GM21381 (cell line): ENCODE measurements around the gene KCNQ2.
"Not testable (repeated sequence)": the region's sequence is repeated elsewhere in the genome, so short reads cannot be mapped to it uniquely, and the experiment has no call there.

ENCODE experiments used
- ATAC-seq: cut with Tn5 transposase; IDR thresholded peaks from one replicate; pipeline ENCODE4 v1.9.1; 2021; ENCODE audit warnings: mild to moderate bottlenecking, moderate library complexity; ENCODE audit not compliant: unreplicated experiment

The KCNQ2 gene

DNA sequence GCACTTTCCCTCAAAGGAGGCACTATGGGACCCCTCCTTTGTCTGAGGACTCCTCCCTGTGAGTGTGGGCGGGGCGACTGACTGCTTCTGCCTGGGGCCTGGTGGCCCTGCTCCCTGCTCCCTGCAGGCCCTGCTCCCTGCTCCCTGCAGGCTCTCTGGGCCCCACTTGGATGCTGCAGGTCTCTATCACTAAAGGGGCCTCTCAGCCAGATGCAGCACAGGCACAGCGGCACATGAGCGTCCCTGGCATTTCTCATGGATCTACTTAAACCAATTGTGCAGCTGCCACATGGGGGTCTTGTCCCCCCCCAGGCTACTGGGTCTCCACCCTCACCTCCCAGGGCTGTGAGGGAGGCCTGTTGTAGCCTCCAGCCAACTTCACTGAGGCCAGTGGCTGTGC, 18.6 kb upstream of the KCNQ2 start:
- no peak for ATAC-seq

GRCh38 chr20:63490416-63490815, 18.0 kb upstream of the KCNQ2 start:
- no peak for ATAC-seq

- no peak for ATAC-seq
These were observed 16.1 kb upstream of the KCNQ2 start for GRCh38 chr20:63488315-63489251.

- no peak for ATAC-seq
These were observed 15.4 kb upstream of the KCNQ2 start for GRCh38 chr20:63487781-63488241.

GRCh38 chr20:63487116-63487764, 14.8 kb upstream of the KCNQ2 start:
- no peak for ATAC-seq

- no peak for ATAC-seq
These were observed 13.9 kb upstream of the KCNQ2 start for GRCh38 chr20:63486300-63486855.

DNA sequence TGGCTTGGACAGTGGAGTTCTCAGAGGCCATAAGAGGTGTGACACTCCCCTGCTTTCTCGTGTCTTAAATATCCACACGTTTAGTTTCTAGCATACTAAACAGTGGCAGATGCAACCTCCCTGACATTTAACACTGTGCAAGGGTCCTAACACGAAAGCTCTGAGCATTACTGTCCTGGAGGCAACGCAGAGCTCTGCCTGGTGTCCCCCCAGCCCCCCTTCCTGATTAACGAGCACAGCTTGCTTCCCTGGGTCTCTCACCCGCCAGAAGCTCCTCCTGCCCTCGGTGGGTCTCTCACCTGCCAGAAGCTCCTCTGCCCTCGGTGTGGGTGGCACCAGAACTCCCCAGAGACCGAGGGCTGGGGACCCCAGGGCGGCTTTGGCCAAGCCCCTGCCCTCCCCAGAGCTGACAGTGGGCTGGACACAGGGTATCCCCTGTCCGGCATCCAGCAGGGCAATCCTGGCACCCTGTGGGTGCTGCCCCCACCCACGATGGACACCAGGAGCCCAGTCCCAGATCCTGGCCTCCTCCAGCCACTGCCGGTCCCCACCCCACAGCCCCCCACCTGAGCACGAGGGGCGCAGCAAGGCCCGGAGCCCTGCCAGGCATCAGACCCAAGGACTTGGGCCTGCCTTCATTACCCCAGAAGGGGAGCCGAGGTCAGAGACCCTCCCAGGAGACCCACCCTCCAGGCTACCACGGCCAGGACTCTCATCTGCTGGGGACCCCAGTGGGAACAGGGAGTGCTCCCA, 12.4 kb upstream of the KCNQ2 start:
- no peak for ATAC-seq

GRCh38 chr20:63484236-63484635, 11.8 kb upstream of the KCNQ2 start:
- no peak for ATAC-seq

- no peak for ATAC-seq
These were observed 11.4 kb upstream of the KCNQ2 start for GRCh38 chr20:63483834-63484233.

DNA sequence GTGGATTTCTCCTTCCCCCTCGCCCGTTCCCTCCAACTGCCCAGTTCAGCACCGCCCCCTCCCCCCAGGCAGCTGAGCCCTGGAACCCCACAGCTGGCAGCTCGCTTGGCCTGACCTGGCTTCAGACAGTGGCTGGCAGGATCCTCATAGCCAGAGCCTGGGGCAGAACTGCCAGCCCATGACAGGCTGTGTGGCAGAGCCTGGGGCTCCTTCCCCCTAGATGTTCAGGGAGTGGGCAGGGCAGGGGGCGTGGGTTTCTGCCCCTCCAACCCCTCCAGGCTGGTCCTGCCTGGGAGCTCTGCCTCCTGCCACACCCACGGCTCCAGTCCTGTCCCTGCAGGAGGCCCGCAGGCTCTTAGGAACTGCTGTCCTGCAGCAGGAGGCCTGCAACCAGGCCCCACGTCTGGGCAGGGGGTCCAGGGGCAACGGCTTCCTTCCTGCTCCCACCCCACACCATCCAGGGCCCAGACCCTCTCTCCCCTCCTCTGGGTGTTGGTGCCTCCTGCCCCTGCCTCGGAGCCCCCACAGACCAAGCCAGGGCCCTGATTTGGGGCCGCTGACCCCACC, 9.6 kb upstream of the KCNQ2 start:
- no peak for ATAC-seq

DNA sequence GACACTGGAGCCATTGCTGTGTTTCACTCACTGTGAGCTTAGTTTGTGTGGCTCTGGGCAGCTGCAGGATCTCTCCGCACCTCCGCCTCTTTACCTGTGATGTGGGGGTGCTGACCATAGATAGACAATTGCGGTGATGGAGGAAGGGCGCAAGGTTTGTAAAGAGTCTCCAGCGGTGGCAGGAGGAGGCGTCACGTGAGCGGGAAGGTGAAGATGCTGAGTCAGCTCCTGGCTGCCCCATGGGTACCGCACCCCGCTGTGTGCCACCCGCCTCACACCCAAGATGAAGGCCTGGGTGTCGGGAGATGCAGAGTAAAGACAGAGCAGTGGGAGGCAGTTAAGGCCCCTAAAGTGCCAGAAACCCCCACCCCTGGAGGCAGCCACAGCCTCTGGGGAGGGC, 9.0 kb upstream of the KCNQ2 start:
- no peak for ATAC-seq

DNA sequence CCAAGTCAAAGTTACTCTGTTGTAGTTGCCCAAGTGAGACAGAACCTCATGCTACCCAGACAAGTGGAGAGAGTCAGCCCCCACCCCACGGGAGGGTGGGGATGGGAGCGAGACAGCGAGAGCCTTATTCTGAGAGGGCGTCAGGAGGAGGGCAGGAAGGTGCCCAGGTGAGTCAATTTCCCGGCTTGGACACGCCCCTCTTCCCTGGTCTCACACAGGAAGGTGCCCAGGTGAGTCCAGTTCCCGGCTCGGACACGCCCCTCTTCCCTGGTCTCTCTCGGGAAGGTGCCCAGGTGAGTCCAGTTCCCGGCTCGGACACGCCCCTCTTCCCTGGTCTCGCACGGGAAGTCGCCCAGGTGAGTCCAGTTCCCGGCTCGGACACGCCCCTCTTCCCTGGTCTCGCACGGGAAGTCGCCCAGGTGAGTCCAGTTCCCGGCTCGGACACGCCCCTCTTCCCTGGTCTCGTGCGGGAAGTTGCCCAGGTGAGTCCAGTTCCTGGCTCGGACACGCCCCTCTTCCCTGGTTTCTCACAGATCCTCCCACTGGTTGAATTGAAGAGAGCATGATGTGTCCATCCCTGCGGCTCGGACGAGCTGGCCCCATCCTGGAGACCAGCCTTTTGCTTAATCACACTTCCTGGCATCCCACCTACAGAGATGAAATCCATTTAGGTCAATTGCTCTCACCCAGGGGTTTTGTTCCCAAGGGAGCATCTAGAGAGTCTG, 7.4 kb upstream of the KCNQ2 start:
- ATAC-seq = not testable (repeated sequence)

DNA sequence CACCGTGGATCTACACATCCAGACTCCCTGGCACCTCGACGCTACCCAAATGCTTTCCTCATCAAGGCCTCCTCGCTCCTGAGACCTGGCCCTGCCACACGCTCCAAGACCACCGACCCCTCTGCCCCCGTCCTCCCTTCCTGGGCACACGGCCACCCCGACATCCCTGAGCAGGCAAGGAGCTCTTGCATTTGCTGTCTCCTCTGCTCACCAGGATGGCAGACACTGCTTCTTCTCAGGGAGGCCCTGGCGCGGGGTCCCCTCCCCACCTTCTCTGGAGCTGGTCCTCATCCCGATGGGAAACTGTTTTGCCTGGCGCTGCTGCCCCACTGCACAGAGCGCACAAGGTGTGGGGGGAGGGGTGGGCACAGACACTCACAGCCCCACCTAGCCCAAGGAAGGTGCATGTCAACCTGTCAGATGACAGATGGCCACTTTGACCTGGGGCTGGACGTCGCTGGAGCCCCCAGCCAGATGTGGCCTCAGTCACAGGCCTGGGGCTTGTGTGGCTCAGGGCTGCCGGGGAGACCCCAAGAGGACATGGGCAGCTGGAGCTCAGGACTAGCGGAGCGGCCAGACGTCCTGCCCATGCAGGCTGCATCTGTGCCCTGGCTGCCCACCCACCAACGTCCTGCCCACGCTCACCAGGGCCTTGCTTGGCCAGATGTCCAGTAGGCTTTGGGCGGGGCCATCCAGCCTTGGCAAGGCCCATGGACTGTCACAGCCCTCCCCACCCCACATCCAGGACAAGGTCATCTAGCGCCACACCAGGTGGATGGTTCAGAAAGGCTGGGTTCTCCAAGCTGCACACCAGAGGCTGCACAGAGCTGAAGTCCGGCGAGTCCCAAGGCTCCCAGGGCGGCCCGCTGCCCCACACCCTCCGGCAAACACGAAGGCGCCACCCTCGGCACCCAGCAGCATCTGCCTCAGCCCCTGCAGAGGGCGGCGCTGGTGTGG, 6.2 kb upstream of the KCNQ2 start:
- ATAC-seq = no peak

- no peak for ATAC-seq
These were observed 5.5 kb upstream of the KCNQ2 start for GRCh38 chr20:63477944-63478343.

DNA sequence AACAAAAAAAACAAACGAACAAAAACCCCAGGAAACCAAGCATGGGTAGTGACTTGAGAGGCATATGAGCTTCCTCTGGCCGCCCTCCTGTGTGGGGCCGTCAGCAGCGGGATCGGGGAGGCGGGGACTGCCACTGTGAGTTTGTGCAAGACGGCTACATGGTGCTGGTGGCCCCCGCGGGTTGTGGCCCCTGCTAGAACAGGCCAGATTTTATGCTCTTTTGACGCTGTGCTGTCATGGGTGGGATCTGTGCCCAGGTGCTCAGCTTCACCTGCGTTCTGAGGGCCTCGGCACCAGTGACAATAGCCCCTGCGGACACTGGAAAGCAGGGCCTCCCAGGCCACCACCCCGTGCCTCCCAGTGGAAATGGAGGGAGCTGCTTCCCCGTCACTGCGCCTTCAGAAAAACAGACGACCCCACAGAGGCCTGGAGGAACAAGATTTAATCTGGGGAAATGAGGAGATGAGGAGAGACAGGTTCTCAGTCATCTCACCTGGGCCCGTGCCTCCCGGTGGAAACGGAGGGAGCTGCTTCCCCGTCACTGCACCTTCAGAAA, 4.7 kb upstream of the KCNQ2 start:
- ATAC-seq = no peak

GRCh38 chr20:63475209-63475608, 2.8 kb upstream of the KCNQ2 start:
- ATAC-seq = no peak

GRCh38 chr20:63473555-63474449, 1.3 kb upstream of the KCNQ2 start:
- no peak for ATAC-seq
